ENCODE data around the gene TNK1.
"Not testable (repeated sequence)": the region's sequence is repeated elsewhere in the genome, so short reads cannot be mapped to it uniquely, and the experiment has no call there.

TNK1 gene

DNA sequence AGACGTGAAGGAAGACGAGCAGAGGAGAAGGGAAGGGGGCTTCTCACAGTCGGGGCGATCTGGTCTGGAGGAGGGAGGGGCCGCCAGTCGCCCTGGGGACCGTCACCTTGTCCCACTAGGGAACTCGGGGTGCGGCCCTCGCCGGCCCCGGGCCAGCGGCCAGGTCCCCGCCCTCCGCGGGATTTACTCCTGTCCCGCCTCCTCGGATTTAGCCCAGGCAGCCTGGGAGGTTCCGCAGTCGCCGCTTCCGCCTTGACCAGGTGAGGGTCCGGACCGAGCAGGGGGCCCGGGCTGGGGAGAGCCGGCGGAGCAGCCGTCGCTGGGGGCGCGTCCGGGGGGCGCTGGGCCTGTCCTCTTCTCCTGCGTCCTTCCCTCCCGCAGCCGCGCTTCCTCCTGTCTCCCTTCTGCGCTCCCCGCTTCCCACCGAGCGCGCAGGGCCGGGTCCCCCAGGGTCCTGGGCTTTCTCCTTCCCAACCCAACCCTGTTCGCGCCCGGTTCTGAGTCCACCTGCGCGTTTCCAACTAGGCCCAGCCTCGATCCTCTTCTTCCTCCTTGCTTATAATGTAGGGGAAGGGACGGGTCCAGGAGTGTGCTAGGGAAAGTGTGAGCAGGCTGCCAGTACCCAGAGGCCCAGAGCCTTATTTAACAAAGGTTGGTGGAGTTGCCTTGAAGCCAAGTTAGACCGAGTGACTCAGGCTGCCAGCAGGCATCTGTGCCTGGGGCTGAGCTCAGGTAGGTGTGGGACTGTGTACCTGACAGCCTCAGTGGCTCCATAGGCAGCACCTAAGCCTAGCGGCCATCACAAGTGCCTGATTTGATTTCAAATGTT lies at the start of gene TNK1:
Gene TNK1, plus strand, starts transcription at position 235 of the 829 bp plus-strand sequence. CDS start 1,838 bp downstream, outside the sequence.
- no peak for DNase-seq (ENCODE audit: low read depth in 2 of 2)

DNA sequence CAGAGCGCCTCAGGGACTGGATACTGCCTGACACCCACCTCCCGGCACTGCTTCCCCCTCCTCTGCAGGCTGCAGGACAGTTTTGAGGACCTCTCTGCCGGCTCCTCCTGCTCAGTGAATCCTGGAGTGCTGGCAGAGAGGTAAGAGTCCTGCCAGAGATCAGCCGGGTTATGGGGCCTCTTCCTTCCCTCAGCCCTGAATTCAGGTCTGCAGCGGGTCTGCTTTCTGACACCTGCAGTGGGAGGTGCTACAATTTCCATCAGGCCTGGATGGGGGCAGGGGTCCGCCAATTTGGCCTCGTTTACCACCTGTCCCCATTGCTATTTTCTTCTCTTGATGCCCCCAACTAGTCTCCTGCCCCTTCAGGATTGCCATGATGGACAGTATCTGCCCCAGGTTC lies 48.8 kb upstream of the TNK1 start:
- no peak for DNase-seq (ENCODE audit: low read depth in 2 of 2)

DNA sequence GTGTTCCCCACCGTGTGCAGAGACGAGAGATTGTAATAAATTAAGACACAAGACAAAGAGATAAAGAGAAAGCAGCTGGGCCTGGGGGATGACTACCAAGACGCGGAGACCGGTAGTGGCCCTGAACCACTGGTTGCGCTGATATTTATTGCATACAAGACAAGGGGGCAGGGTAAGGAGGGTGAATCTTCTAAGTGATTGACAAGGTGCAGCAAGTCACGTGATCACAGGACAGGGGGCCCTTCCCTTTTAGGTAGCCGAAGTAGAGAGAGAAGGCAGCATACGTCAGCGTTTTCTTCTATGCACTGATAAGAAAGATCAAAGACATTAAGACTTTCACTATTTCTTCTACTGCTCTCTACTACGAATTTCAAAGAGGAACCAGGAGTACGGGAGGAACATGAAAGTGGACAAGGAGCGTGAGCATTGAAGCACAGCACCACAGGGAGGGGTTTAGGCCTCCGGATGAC lies 48.3 kb upstream of the TNK1 start:
- DNase-seq (ENCODE audit: low read depth in 2 of 2): not testable (repeated sequence)

DNA sequence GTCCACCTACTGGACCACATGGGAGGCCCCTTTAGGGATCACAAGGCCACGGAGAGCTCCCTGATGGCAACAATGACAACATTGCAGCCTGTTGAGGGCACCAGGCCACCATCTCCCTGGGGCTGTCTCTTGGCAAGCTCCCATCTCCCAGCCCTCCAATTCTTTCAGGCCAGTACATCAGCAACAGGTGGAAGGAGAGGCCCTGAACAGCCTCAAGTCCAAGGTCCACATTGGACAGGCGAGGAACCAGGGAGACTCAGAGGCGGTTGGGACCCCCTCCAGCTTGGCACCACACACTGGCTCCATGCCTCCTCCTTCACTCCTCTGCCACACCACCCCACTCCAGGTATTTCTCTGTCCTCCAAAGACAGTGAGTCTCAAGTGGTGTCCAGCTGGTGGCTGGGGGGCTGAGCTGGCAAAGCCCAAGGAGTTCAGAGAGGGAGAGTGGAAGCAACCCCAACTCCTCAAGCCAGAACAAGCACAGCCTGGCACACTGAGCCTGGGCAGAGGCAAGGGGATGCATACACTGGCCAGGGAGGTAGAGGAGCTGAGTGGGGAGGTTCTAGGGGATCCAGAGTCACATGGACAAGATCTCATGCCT lies 45.9 kb upstream of the TNK1 start:
- DNase-seq (ENCODE audit: low read depth in 2 of 2): no peak

DNA sequence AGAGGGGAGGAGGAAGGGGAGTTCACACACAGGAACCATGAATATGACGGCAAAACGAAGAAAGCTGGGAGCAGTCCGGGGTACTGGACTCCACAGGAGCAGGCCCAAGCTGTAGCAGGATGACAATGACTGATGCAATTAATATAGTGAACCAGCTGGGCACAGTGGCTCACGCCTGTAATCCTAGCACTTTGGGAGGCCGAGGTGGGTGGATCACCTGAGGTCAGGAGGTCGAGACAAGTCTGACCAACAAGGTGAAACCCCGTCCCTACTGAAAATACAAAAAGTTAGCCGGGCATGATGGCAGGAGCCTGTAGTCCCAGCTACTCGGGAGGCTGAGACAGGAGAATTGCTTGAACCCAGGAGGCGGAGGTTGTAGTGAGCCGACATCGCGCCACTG lies 45.1 kb upstream of the TNK1 start:
- not testable (repeated sequence) for DNase-seq (ENCODE audit: low read depth in 2 of 2)

DNA sequence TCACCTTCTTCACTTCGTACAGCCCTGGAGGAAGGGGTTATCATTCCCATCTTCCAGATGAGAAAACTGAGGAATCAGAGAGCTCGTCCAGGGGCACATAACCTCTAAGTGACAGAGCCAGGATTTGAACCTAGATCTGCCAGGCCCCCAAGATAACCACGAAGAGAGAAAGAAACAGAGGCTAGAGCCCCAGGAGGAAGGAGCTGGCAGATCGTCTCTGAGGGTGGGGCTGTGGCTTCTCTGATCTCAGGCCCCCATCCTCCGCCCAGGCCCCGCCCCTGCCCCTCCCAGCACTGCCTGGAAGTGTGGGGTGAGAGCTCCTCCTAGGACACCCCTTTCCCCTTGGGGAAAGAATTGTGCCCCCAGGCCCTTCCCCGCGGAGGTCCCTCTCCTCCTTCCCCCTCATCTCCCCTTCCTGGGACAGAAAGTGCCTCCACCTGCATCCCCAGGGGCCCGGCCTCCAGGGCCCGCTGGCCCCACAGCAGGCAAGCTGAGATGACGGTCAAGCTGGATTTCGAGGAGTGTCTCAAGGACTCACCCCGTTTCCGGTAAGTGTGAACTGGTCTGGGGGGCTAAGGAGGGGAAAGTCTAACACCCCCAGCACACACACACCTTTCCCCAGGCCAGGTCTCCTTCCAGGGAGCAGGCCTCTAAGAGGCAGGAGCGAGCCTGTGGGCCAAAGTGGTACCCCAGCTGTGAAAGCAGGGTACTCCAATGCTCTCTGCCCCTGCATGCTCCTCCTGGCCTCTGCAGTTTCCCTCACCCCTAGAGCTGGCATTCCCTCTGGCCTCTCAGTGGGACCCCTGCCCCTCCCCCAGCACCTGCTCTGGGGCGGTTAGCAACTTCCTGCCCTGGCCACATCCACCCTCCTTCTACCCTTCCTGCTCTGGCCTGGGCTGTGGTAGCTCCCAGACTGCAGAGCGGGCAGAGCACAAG lies 44.4 kb upstream of the TNK1 start, which contains the start of gene ACAP1:
Gene ACAP1, plus strand, starts transcription at position 290 of the 936 bp plus-strand sequence. Its CDS starts 206 bp downstream, at position 496.
- peak; percentile 79 to 80 for DNase-seq (ENCODE audit: low read depth in 2 of 2)

DNA sequence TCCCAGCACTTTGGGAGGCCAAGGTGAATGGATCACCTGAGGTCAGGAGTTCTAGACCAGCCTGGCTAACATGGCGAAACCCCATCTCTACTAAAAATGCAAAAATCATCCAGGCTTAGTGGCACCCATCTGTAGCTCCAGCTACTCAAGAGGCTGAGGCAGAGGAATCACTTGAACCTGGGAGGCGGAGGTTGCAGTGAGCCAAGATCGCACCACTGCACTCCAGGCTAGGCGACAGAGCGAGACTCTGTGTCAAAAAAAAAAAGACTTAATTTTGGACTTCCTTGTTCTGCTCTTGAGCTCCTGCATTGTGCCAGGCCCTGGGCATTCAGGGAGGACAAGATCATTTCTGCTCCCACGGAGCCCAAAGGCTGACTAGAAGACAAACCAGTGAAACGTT lies 43.3 kb upstream of the TNK1 start:
- DNase-seq (ENCODE audit: low read depth in 2 of 2): not testable (repeated sequence)

DNA sequence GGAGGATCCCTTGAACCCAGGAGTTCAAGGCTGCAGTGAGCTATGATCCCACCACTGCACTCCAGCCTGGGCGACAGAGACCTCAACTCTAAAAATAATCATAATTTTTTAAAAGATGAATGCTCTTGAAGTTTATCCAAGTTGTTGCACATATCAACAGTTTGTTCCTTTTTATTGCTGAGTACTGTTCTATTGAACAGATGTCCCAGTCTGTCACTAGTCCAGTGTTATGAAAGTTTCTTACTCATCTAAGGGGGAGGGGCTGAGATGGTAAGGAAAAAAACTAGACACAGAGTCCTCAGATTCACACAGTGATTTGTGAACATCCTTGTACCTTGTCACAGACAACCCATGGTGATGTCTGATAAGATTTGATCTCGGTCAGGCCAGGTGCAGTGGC lies 40.7 kb upstream of the TNK1 start:
- no peak for DNase-seq (ENCODE audit: low read depth in 2 of 2)

DNA sequence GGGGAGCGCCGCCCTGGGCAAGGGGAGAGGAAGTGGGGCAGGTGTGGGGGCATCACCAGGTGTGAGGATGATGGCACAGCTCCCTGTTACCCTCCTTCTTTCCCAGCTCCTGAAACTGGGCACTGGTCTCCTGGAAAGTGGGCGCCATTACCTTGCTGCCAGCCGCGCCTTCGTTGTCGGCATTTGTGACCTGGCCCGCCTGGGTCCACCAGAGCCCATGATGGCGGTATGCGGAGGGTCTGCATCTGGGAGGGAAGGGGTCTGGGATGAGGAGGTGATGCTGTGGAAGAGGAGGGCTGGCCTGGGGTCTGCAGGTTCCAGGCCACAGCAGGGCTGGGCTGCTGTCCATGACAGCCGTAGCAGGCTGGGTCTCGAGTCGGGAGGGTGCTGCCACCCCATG lies 39.0 kb upstream of the TNK1 start:
- no peak for DNase-seq (ENCODE audit: low read depth in 2 of 2)

DNA sequence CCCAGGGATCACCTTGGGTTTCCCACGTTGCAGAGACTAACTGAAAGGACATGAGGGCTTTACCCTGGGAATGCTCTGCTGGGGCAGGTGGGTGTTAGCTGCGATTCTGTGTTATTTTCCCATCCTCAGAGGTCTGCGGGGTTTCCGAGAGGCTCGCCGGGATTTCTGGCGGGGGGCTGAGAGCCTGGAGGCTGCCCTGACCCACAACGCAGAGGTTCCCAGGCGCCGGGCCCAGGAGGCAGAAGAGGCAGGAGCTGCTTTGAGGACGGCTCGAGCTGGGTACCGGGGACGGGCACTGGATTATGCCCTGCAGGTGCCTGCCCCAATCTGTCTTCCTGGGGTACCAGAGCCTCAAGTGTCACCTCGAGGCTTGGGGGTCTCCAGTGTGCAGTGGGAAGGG lies 37.6 kb upstream of the TNK1 start:
- DNase-seq (ENCODE audit: low read depth in 2 of 2): no peak

DNA sequence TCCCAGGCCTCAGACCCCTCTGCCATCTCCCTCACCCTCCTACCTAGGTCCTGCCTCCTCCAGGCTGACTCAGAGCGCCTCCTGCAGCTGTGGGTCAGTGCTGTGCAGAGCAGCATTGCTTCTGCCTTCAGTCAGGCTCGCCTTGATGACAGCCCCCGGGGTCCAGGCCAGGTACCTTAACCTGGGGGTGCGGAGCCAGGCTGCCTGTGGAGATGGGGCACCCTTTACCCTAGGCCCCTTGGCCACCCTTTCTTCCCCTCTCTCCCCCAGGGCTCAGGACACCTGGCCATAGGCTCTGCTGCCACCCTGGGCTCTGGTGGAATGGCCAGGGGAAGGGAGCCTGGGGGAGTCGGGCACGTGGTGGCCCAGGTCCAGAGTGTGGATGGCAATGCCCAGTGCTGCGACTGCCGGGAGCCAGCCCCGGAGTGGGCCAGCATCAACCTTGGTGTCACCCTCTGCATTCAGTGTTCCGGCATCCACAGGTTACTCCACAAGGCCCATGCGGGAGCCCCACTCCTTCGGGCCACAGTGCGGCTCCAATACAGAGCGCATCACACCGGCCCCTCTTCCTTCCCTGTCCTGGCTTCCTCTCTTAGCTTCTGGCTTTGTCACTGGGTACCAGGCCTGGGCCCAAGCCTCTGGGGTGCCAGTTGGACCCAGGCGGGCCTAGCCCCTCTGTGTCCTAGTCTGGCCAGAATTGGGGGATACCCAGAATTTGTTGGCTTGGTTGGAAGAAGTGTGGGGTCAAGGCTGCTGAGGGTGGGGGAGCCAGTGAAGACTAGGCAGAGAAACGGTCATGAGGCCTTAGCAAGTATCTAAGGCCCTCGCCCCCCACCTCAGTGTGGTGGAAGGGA lies 33.9 kb upstream of the TNK1 start:
- DNase-seq (ENCODE audit: low read depth in 2 of 2): no peak

DNA sequence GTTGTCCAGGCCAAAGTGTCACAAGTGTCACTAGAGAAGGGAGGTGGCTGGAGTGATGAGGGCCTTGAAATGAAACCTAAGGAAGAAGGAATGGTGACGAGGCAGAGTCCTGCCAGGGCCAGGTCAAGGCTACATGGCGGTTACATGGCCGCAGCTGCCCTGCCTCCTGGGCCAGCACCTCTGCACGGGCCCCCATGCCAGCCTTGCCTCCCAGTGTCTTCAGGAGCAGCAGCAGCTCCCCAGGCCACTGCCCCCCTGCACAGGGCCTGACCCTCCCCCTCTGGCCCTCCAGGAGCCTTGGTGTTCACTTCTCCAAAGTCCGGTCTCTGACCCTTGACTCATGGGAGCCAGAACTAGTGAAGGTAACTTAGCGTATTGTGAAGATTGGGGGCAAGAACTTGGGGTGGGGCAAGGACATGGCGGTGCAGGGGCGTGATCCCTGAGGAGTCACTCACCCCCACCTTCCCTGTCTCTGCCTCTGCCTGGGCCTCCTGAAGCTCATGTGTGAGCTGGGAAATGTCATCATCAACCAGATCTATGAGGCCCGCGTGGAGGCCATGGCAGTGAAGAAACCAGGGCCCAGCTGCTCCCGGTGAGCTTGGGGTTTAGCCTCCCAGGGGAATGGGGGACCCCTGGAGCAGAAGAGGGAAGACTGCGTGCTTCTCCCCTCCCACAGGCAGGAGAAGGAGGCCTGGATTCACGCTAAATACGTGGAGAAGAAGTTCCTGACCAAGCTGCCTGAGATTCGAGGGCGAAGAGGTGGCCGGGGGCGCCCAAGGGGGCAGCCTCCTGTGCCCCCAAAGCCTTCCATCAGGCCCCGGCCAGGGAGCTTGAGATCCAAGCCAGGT lies 33.0 kb upstream of the TNK1 start:
- no peak for DNase-seq (ENCODE audit: low read depth in 2 of 2)

DNA sequence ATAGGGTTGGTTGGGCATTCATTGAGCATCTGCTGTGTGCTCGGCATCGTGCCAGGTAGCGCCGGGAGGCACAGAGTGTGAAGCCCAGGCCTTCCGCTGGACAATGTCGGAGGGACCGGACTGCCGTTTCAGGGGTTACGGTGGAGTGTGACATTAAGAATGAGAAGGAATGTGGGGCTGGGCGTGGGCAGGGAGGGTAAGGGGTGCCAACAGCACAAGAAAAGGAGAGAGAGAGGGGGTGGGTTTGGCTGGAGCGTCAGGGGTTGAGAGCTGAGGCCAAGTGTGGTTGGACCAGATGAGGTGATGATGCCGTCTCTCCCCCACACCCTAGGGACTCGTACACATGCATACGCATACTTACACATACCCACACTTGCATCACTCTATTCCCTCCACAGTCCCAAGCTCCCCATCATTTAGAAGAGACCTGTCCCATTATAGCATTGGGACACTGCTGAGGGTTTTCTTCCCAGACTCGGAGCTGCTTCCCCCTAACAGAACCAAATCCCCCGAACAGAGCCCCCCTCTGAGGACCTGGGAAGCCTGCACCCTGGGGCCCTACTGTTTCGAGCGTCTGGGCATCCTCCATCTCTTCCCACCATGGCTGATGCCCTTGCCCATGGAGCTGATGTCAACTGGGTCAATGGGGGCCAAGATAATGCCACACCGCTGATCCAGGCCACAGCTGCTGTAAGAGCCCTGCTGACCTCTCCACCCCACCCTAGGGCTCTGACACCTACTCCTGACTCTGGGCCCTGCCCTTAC lies 32.2 kb upstream of the TNK1 start:
- DNase-seq (ENCODE audit: low read depth in 2 of 2): no peak

DNA sequence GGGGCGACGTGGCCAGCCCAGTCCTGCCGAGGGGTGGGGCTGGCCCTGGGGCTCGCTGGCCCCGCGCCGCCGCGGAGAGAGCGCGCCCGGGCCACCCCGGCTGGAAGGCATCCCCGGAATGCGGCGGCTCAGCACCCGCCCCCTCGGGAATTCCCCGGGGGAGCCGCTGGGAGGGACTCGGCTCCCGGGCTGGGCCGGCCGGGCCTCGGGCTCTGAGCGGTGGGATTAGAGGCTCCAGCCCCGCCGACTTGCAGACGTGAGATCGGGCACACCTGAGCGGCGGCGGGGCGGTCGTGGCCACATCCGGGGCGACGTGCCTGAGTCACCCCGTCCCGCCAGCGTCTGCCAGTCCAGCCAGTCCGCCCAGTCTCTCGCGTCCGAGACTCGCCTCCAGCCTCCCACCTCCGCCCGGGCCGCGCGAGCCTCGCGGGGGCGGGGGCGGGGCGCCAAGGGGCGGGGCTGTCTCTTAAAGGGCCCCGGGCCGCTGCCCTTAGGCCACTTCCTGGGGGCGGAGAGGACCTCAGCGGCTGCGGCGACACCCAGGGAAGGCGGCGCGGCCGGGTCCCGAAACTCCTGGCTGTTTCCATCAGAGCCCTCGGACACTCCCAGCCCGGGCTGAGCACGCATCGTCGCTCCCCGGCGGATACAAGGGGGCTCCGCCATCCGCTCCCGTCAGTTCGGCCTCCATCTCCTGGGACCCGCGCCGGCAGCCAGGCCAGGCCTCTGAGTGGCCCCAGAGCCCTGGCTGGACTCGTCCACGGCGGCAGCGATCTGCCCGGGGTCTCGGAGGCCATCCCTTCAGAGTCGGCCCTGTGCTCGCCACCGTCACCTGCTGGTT lies 29.0 kb upstream of the TNK1 start, which contains the start of gene KCTD11:
Gene KCTD11, plus strand, starts transcription at position 498 of the 838 bp plus-strand sequence.
- peak; percentile 37 to 66 for DNase-seq (ENCODE audit: low read depth in 2 of 2)

DNA sequence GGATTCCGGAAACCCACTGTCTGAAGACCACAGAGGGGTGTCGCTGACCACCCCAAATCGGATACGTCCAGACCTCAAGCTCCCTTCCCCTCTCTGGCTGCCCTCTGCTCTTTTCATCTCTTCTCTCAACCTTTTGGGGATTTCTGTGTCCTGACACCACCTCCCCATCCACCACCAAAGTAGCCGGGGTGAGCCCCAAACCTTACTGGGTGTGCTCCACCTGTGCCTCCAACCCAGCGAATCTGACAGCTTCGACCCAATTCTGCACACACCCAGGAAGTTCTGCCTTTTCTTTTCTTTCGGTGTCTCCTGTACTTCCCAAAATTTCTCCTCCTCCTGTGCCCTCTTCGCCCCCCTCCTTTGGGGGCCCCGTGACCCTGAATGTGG lies 28.4 kb upstream of the TNK1 start:
- no peak for DNase-seq (ENCODE audit: low read depth in 2 of 2)

DNA sequence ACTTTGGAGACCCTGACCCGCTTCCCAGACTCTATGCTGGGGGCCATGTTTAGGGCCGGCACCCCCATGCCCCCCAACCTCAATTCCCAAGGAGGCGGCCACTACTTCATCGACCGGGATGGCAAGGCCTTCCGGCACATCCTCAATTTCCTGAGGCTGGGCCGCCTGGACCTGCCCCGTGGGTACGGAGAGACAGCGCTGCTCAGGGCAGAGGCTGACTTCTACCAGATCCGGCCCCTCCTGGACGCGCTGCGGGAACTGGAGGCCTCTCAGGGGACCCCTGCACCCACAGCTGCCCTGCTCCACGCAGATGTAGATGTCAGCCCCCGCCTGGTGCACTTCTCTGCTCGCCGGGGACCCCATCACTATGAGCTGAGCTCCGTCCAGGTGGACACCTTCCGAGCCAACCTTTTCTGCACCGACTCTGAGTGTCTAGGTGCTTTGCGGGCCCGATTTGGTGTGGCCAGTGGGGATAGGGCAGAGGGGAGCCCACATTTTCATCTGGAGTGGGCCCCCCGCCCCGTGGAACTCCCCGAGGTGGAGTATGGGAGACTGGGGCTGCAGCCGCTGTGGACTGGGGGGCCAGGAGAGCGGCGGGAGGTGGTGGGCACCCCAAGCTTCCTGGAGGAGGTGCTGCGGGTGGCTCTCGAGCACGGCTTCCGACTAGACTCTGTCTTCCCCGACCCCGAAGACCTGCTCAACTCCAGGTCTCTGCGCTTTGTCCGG lies 27.8 kb upstream of the TNK1 start:
- DNase-seq (ENCODE audit: low read depth in 2 of 2): no peak

DNA sequence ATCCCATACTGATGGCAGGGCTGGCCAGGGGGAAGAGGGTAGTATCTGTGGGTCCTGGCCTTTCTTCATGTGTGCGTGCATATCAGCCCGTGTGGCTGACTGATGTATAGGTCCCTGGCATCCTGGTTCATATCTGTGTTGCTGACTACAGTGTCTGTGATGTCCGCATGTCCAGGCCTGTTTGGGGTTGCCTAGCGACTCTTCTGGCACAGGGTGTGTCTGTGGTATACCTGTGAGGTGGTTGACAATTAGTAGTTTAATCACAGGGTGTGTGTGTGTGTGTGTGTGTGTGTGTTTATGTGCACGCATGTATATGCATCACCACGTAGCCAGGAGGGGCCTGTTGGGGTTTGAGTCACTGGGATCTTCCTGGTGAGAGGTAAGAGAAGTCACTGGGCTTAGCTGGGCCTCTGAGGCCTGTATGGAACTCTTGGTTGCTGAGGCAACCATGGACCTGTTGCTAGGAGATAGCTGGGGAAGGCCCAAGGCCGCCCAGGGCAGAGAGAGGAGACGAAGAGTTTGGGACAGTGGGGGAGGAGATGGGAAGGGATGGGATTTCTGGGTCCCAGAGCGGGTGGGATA lies 26.5 kb upstream of the TNK1 start:
- no peak for DNase-seq (ENCODE audit: low read depth in 2 of 2)

Measured in stimulated activated CD4-positive, alpha-beta T cell treated with anti-CD3 and anti-CD28 coated beads, Interleukin-1b, Interleukin-23, amount 100 ng/mL, for 4 hours (primary cell).